Retinal pigment epithelial cell (primary cell): Measurements from ENCODE around the gene PARK7.
"Not testable (repeated sequence)": the region's sequence is repeated elsewhere in the genome, so short reads cannot be mapped to it uniquely, and the experiment has no call there.

Experiments
- DNase-seq: peaks from one replicate; pipeline ENCODE4 v3.0.0-alpha.2; 2010; ENCODE audit warnings: low read depth
- H3K4me3 ChIP-seq: 2 replicates; pipeline ENCODE4 v1.5.1; 2011; ENCODE audit warnings: mild to moderate bottlenecking, low read length, control low read depth, moderate library complexity
- CTCF ChIP-seq: conservative IDR thresholded peaks from 2 replicates; pipeline ENCODE4 v1.5.1; 2011; ENCODE audit warnings: low read depth, low read length, control low read depth, inconsistent platforms

Gene PARK7

GRCh38 chr1:7960867-7961215 is 670 bp upstream of the PARK7 start:
- DNase-seq, result no peak
- no peak for TF ChIP-seq CTCF
- H3K4me3 ChIP-seq, result peak overlapping the region; percentile 67

- no peak for DNase-seq
- peak overlapping the region; percentile 91 for H3K4me3 ChIP-seq
- TF ChIP-seq CTCF, result no peak
These were observed 464 bp downstream of the PARK7 start for GRCh38 chr1:7962014-7962335.

- no peak for DNase-seq
- no peak for TF ChIP-seq CTCF
- peak overlapping the region; percentile 91 for H3K4me3 ChIP-seq
These were observed 1.3 kb downstream of the PARK7 start for GRCh38 chr1:7962636-7963377.

GRCh38 chr1:7963378-7963730 is 1.8 kb downstream of the PARK7 start:
- H3K4me3 ChIP-seq, DNase-seq: not testable (repeated sequence)

- DNase-seq, H3K4me3 ChIP-seq: not testable (repeated sequence)
These were observed 2.3 kb downstream of the PARK7 start for GRCh38 chr1:7963841-7964240.

- DNase-seq, result no peak
- no peak overlapping the region for H3K4me3 ChIP-seq
- no peak for TF ChIP-seq CTCF
These were observed 3.0 kb downstream of the PARK7 start for GRCh38 chr1:7964476-7964875.

GRCh38 chr1:7967196-7967595 is 5.7 kb downstream of the PARK7 start:
- TF ChIP-seq CTCF, result no peak
- DNase-seq, result no peak
- no peak overlapping the region for H3K4me3 ChIP-seq

- no peak for DNase-seq
- no peak for TF ChIP-seq CTCF
- H3K4me3 ChIP-seq, result no peak overlapping the region
These were observed 6.1 kb downstream of the PARK7 start for GRCh38 chr1:7967651-7968050.
